Smooth muscle cell (in vitro differentiated cells): ENCODE measurements around the gene CCDC33. TPM values are rescaled to one million over a fixed set of nuclear protein-coding genes. Genes with fewer than 3 reads are reported as not detected.

Experiments
- DNase-seq: peaks from one replicate; lab custom pipeline; 2025; ENCODE audit not compliant: unreplicated experiment; lab: John Stamatoyannopoulos, UW
- H2AFZ ChIP-seq: fragments of 200-600 bp; sonication (generic); 2 replicates; pipeline ENCODE4 v1.6.0; 2016; ENCODE audit warnings: antibody characterized with exemption, low read depth, mild to moderate bottlenecking
- H3F3A ChIP-seq: fragments of 200-600 bp; sonication (generic); 2 replicates; pipeline ENCODE4 v1.6.0; 2017; ENCODE audit warnings: antibody characterized with exemption, low read depth
- H3K27ac ChIP-seq: fragments of 200-600 bp; sonication (generic); 2 replicates; pipeline ENCODE4 v1.5.1; 2016; ENCODE audit warnings: low read depth, mild to moderate bottlenecking
- H3K27me3 ChIP-seq: fragments of 200-600 bp; sonication (generic); 2 replicates; pipeline ENCODE4 v1.6.1; 2016; ENCODE audit warnings: low read depth, mild to moderate bottlenecking
- H3K36me3 ChIP-seq: fragments of 200-600 bp; sonication (generic); 2 replicates; pipeline ENCODE4 v1.5.1; 2016; ENCODE audit warnings: low read depth
- H3K4me1 ChIP-seq: fragments of 200-600 bp; sonication (generic); 2 replicates; pipeline ENCODE4 v1.5.1; 2016; ENCODE audit warnings: low read depth
- H3K4me2 ChIP-seq: fragments of 200-600 bp; sonication (generic); 2 replicates; pipeline ENCODE4 v1.6.0; 2016; ENCODE audit warnings: mild to moderate bottlenecking
- H3K4me3 ChIP-seq: fragments of 200-600 bp; sonication (generic); 2 replicates; pipeline ENCODE4 v1.5.1; 2016; ENCODE audit warnings: mild to moderate bottlenecking
- H3K79me2 ChIP-seq: fragments of 200-600 bp; sonication (generic); 2 replicates; pipeline ENCODE4 v1.6.0; 2016; ENCODE audit warnings: low read depth, mild to moderate bottlenecking
- H3K9ac ChIP-seq: fragments of 200-600 bp; sonication (generic); 2 replicates; pipeline ENCODE4 v1.6.0; 2016; ENCODE audit warnings: low read depth
- H3K9me3 ChIP-seq: fragments of 200-600 bp; sonication (generic); replicated peaks from 2 replicates; pipeline ENCODE4 v1.5.1; 2016; ENCODE audit warnings: low read depth
- H4K20me1 ChIP-seq: fragments of 200-600 bp; sonication (generic); 2 replicates; pipeline ENCODE4 v1.6.0; 2016; ENCODE audit warnings: low read depth
- CTCF ChIP-seq: fragments of 200-600 bp; sonication (generic); IDR thresholded peaks from 2 replicates; pipeline ENCODE4 v1.5.1; 2017; ENCODE audit warnings: borderline replicate concordance, mild to moderate bottlenecking, antibody characterized with exemption; ENCODE audit not compliant: insufficient read depth, poor library complexity, severe bottlenecking
- WGBS: methylation state at CpG from one replicate; pipeline ENCODE4 v1.1.7; 2016; ENCODE audit warnings: low lambda C conversion rate; 5-methylcytosine and 5-hydroxymethylcytosine counted together
- polyA plus RNA-seq: library from polyadenylated mRNA; unstranded; fragments of >200 nt; fragmentation: Nextera tagmentation; extraction: Ambion mirVana; gene quantifications from 2 replicates; pipeline ENCODE4 v1.2.1, GENCODE V29; 2016
- total RNA-seq: library from RNA; depleted of rRNA; stranded (reverse); fragments of >200 nt; gene quantifications from 2 replicates; pipeline ENCODE4 v1.2.3, GENCODE V29; 2014

The CCDC33 gene
- total and polyA plus RNA-seq, 2 experiments from 2014 or later, result 3.8 to 5.8 TPM

- Histone ChIP-seq H3K4me3 (no peak within 1 kb of the TSS), H3K36me3 (no peaks in the 10 kb centered on the region), H3K9me3 (no peaks in the 10 kb centered on the region), H3F3A (no peaks in the 10 kb centered on the region), H2AFZ (no peak within 1 kb of the TSS), H3K4me2 (peak within 1 kb of the TSS; percentile 97), H4K20me1 (no peaks in the 10 kb centered on the region), H3K27me3 (no peaks in the 10 kb centered on the region), H3K9ac (no peak within 1 kb of the TSS), H3K79me2 (no peaks in the 10 kb centered on the region), H3K4me1 (peaks cover 7% of the 10 kb centered on the region), H3K27ac (no peak within 1 kb of the TSS)
- DNase-seq, result no peak
- 84% methylated on average over 12 of the region's 12 CpGs for WGBS
- TF ChIP-seq CTCF, result no peak
These were observed 131.2 kb downstream of the CCDC33 start, which contains the start of gene CYP11A1 for GRCh38 chr15:74367296-74367854. CYP11A1 (minus strand) TSS chr15:74367646; CDS start chr15:74367585, 61 bp downstream.

- no peaks in the 10 kb centered on the region for H4K20me1 ChIP-seq
- no peaks in the 10 kb centered on the region for H3F3A ChIP-seq
- no peak overlapping the region for H3K27ac ChIP-seq
- H2AFZ ChIP-seq, result no peak overlapping the region
- no peak for DNase-seq
- H3K4me2 ChIP-seq, result no peak overlapping the region
- no peak overlapping the region for H3K9ac ChIP-seq
- H3K79me2 ChIP-seq, result no peaks in the 10 kb centered on the region
- H3K36me3 ChIP-seq, result no peaks in the 10 kb centered on the region
- no peak overlapping the region for H3K4me3 ChIP-seq
- no peaks in the 10 kb centered on the region for H3K9me3 ChIP-seq
- no peak for TF ChIP-seq CTCF
- 91% methylated on average over 3 of the region's 3 CpGs for WGBS
- H3K27me3 ChIP-seq, result no peaks in the 10 kb centered on the region
- H3K4me1 ChIP-seq, result peaks cover 7% of the 10 kb centered on the region
These were observed 132.0 kb downstream of the CCDC33 start for GRCh38 chr15:74368121-74368520.

GRCh38 chr15:74369084-74369745, 133.1 kb downstream of the CCDC33 start:
- DNase-seq, result no peak
- 74% methylated on average over 10 of the region's 10 CpGs for WGBS

More at GRCh38 chr15:74369084-74369745, 133.1 kb downstream of the CCDC33 start:
- no peaks in the 10 kb centered on the region for H3K36me3 ChIP-seq
- no peaks in the 10 kb centered on the region for H4K20me1 ChIP-seq
- no peak overlapping the region for H3K4me2 ChIP-seq
- TF ChIP-seq CTCF, result no peak
- H2AFZ ChIP-seq, result no peak overlapping the region
- no peaks in the 10 kb centered on the region for H3K9me3 ChIP-seq
- H3K79me2 ChIP-seq, result no peaks in the 10 kb centered on the region
- no peak overlapping the region for H3K9ac ChIP-seq
- H3K4me1 ChIP-seq, result peaks cover 7% of the 10 kb centered on the region
- H3K4me3 ChIP-seq, result no peak overlapping the region
- H3F3A ChIP-seq, result no peaks in the 10 kb centered on the region
- no peaks in the 10 kb centered on the region for H3K27me3 ChIP-seq
- H3K27ac ChIP-seq, result no peak overlapping the region
